Myocyte (in vitro differentiated cells): ENCODE measurements around the gene PNPLA1. TPM values are rescaled to one million over a fixed set of nuclear protein-coding genes. Genes with fewer than 3 reads are reported as not detected.
A peak's percentile ranks its signal among the peaks of the same experiment; 100 is the strongest.

Experiments used
- DNase-seq: peaks from one replicate; pipeline ENCODE4 v3.0.0-alpha.2; 2012; ENCODE audit warnings: low read depth
- polyA plus RNA-seq: library from polyadenylated mRNA; unstranded; fragments of >200 nt; gene quantifications from one replicate; pipeline ENCODE4 v1.2.1, GENCODE V29; 2012; ENCODE audit warnings: missing spikeins
- total RNA-seq: library from RNA; depleted of rRNA; stranded (reverse); fragments of >200 nt; gene quantifications from 2 replicates; pipeline ENCODE4 v1.2.3, GENCODE V29; 2014

The PNPLA1 gene
- not detected in 2 replicates for total RNA-seq
- polyA plus RNA-seq = not detected

GRCh38 chr6:36269834-36270705 is at the start of gene PNPLA1:
Gene PNPLA1, plus strand, starts transcription at chr6:36270060. Its CDS starts 400 bp downstream, at chr6:36270460.
- no peak for DNase-seq

- no peak for DNase-seq
Observed at GRCh38 chr6:36220226-36220625, 49.6 kb upstream of the PNPLA1 start.

DNA sequence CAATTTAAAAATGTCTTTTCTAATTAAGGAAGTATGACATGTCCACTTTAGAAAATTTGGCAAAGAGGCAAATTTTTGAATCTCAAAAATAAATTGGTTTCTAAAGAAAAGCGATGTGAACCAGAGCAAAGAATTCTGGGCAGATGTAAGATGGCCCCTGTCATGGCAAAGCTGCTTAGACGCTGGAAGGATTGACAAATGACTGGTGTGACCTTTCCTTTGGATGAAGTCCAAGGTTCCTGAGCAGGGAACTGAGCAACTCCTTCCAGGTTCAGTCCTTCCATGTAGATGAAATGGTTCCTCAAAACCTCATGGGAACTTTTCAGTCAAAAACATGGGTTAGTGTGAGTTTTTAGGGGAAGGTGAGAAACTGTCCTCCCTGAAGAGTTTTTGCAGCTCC is 48.2 kb upstream of the PNPLA1 start:
- DNase-seq = no peak

DNA sequence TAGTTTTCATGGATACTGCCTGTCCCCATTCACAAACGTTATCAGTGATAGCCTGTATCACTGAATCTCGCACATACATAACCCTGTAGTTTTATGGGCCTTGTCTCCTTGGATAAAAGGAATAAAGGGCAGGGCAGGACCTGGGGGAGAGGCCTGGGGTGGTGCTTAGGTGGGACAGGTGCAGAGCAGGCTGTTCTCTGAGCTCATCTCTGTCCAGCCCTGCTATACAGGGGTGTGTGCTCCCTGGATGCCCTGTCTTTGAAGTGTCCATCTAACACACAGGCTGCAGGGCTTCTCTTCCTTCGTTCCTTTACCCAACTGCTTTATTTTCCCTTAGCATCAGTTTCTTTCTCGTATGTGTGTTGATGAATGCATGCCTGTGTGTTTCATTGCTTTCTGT is 46.9 kb upstream of the PNPLA1 start:
- DNase-seq = no peak

GRCh38 chr6:36223706-36224105 is 46.2 kb upstream of the PNPLA1 start:
- DNase-seq = no peak

- no peak for DNase-seq
Observed at GRCh38 chr6:36224918-36225461, 44.9 kb upstream of the PNPLA1 start.

DNA sequence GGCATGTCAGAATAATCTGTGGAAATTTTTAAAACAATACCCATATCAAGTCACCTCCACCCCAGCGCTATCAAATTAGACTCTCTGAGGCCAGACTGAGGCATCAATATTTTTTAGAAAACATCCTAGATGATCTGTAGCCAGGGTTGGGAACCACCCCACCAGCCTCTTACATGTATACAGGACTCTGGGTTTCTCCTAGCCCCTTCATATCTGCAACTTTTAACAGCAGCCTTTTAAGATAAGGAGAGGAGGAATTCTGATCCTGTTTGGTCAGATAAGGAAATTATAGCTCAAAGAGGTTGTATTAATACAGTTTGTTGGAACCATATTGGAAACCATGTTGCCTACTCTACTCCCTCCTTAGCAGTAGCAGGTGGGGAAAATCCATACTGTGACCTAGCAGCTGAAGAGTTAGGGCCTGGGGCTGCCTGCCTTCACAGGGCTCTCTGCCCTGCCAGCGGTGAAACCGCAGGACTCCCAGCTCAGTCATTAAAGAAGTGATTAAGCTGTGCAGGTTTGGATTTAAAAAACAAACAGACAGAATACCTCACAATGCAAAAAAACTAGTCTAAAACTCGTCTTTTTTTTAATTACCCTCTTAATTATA is 43.3 kb upstream of the PNPLA1 start:
- no peak for DNase-seq

- peak; percentile 63 for DNase-seq
Observed at GRCh38 chr6:36227379-36228228, 42.3 kb upstream of the PNPLA1 start.

GRCh38 chr6:36229223-36229622 is 40.6 kb upstream of the PNPLA1 start:
- no peak for DNase-seq

- no peak for DNase-seq
Observed at GRCh38 chr6:36230371-36230770, 39.5 kb upstream of the PNPLA1 start.

GRCh38 chr6:36232172-36232571 is 37.7 kb upstream of the PNPLA1 start:
- DNase-seq = no peak

GRCh38 chr6:36235309-36235708 is 34.6 kb upstream of the PNPLA1 start:
- no peak for DNase-seq

- DNase-seq = no peak
Observed at GRCh38 chr6:36235862-36236261, 34.0 kb upstream of the PNPLA1 start.

DNA sequence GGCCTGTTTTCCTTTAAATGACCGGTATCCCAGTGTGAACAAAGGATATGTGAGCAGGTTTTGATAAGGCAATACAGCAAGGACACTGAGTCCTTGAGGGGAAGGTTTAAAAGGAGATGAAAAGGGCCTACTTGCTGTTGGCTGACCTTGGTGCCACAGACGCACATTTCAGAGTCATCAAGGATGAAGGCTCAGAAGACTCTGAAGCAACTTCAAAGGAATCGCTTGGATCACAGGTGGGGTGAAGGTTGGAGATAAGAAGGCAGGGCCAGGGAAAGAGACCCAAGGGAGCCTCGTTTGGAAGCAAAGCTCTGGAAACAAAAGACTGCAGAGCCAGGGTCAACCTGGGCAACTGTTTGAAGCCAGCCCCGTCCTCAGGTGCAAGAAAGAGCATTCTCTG is 30.1 kb upstream of the PNPLA1 start:
- DNase-seq = no peak

GRCh38 chr6:36241728-36242127 is 28.1 kb upstream of the PNPLA1 start:
- DNase-seq = no peak

- DNase-seq = no peak
Observed at GRCh38 chr6:36242161-36242560, 27.7 kb upstream of the PNPLA1 start.

- DNase-seq = no peak
Observed at GRCh38 chr6:36242626-36243025, 27.2 kb upstream of the PNPLA1 start.

DNA sequence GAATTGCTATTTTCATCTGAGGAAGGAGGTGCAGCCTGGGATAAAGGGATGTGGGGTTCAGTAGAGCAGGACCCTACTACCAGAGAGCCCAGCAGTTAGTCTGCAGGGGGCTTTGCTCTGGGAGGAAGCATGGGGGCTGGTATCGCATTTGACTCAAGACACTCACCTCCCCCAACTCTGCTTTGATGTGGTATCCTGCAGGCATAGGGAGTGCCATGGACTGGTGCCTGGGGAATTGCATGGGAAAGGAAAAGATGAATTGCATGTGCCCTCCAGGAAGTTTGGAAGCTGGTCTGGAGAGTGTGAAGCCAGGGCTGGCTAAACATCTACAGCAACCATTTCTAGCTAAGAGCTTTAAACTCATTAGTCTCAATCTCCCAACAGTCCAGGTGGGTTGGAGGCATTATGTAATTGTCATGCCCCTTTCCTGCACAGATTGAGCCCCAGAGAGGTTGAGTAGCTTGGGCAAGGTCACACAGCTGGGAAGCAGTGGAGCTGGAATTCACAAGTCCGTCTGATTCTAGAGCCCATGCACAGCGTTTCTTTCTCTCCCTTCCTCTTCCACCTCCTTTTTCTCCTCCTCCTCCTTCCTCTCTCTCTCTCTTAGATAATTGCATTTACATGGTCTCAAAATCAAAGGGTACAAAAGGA is 26.2 kb upstream of the PNPLA1 start:
- no peak for DNase-seq

DNA sequence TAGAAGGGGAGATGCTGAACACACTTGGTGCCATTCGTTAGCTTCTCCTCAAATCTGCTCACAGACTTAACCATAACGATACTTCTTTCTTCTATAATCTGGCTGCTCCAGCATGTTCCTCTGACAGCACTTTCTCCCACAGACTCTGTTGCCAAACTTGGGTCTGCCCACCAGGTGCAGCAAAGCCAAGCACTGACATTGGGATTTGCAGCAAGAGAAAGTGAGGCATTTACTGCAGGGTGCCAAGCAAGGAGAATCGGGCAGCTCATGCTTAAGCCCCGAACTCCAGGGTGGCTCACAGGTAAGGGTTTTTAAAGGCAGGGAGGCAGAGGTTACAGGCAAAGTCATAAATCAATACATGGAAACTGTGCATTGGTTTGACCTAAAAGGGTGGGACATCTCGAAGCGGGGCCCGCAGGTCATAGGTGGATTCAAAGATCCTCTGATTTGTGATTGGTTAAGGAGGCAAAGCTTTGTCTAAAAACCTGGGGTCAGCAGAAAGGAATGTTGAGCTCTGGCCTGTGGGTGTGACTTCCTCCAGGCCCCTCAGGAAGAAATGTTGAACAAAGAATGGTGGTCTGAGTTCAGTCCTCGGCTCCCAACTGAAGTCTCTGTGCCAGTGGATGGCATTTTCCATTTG is 25.1 kb upstream of the PNPLA1 start:
- DNase-seq = no peak

GRCh38 chr6:36245572-36246061 is 24.2 kb upstream of the PNPLA1 start:
- no peak for DNase-seq
